Osteocyte (in vitro differentiated cells): ENCODE data around the gene NTHL1. TPM values are rescaled to one million over a fixed set of nuclear protein-coding genes. Genes with fewer than 3 reads are reported as not detected.

Experiments
- DNase-seq: peaks from one replicate; pipeline ENCODE4 v3.0.0; 2021; ENCODE audit warnings: mixed read lengths; ENCODE audit not compliant: unreplicated experiment; ENCODE audit errors: extremely low spot score
- H3K27ac Mint-ChIP-seq: one replicate; pipeline ENCODE4 v1.8.0; 2021; ENCODE audit warnings: mild to moderate bottlenecking, mixed read lengths; ENCODE audit not compliant: unreplicated experiment
- H3K27me3 Mint-ChIP-seq: one replicate; pipeline ENCODE4 v1.8.0; 2021; ENCODE audit warnings: mixed read lengths; ENCODE audit not compliant: unreplicated experiment
- H3K36me3 Mint-ChIP-seq: one replicate; pipeline ENCODE4 v1.8.0; 2021; ENCODE audit warnings: mixed read lengths; ENCODE audit not compliant: unreplicated experiment
- H3K4me1 Mint-ChIP-seq: one replicate; pipeline ENCODE4 v1.8.0; 2021; ENCODE audit warnings: mixed read lengths; ENCODE audit not compliant: unreplicated experiment
- H3K4me3 Mint-ChIP-seq: one replicate; pipeline ENCODE4 v1.8.0; 2021; ENCODE audit warnings: mild to moderate bottlenecking, moderate library complexity, mixed read lengths; ENCODE audit not compliant: unreplicated experiment
- H3K9me3 Mint-ChIP-seq: one replicate; pipeline ENCODE4 v1.8.0; 2021; ENCODE audit warnings: mixed read lengths; ENCODE audit not compliant: unreplicated experiment
- CTCF ChIP-seq: fragments of 200-600 bp; sonication (generic); IDR thresholded peaks from 2 replicates; pipeline ENCODE4 v1.5.0; 2021; ENCODE audit warnings: antibody characterized with exemption, mild to moderate bottlenecking, moderate library complexity
- total RNA-seq: library from RNA; stranded (reverse); gene quantifications from 2 replicates; pipeline ENCODE4 v1.2.1, GENCODE V29; 2021

The NTHL1 gene
- total RNA-seq, 1 donor from 2014 or later, result 22.2 TPM

- H3K9me3 Mint-ChIP-seq, result no peaks in the 10 kb centered on the region
- H3K4me1 Mint-ChIP-seq, result no peaks in the 10 kb centered on the region
- H3K27me3 Mint-ChIP-seq, result no peaks in the 10 kb centered on the region
- DNase-seq, result no peak
- H3K4me3 Mint-ChIP-seq, result no peak overlapping the region
- H3K36me3 Mint-ChIP-seq, result peaks cover 27% of the 10 kb centered on the region
- peak; percentile 27 for TF ChIP-seq CTCF
- H3K27ac Mint-ChIP-seq, result no peak overlapping the region
These were observed 8.4 kb upstream of the NTHL1 start for GRCh38 chr16:2056077-2056476.

- TF ChIP-seq CTCF, result no peak
- DNase-seq, result no peak
- no peak overlapping the region for H3K27ac Mint-ChIP-seq
- no peak overlapping the region for H3K4me3 Mint-ChIP-seq
- no peaks in the 10 kb centered on the region for H3K4me1 Mint-ChIP-seq
- peaks cover 24% of the 10 kb centered on the region for H3K36me3 Mint-ChIP-seq
- no peaks in the 10 kb centered on the region for H3K9me3 Mint-ChIP-seq
- no peaks in the 10 kb centered on the region for H3K27me3 Mint-ChIP-seq
These were observed 7.1 kb upstream of the NTHL1 start for GRCh38 chr16:2054543-2055245.

GRCh38 chr16:2053897-2054296 lies 6.3 kb upstream of the NTHL1 start:
- Mint-ChIP-seq H3K27me3 (no peaks in the 10 kb centered on the region), H3K4me3 (no peak overlapping the region), H3K9me3 (no peaks in the 10 kb centered on the region), H3K27ac (no peak overlapping the region), H3K4me1 (peaks cover 4% of the 10 kb centered on the region), H3K36me3 (peaks cover 24% of the 10 kb centered on the region)
- DNase-seq, result no peak
- TF ChIP-seq CTCF, result no peak

GRCh38 chr16:2053211-2053610 lies 5.6 kb upstream of the NTHL1 start:
- TF ChIP-seq CTCF, result no peak
- H3K4me1 Mint-ChIP-seq, result peaks cover 10% of the 10 kb centered on the region
- no peaks in the 10 kb centered on the region for H3K9me3 Mint-ChIP-seq
- no peak for DNase-seq
- H3K4me3 Mint-ChIP-seq, result no peak overlapping the region
- peaks cover 17% of the 10 kb centered on the region for H3K36me3 Mint-ChIP-seq
- H3K27ac Mint-ChIP-seq, result no peak overlapping the region
- no peaks in the 10 kb centered on the region for H3K27me3 Mint-ChIP-seq

- H3K4me3 Mint-ChIP-seq, result peak overlapping the region; percentile 89
These were observed 496 bp upstream of the NTHL1 start for GRCh38 chr16:2048116-2048543.

More at GRCh38 chr16:2048116-2048543, 496 bp upstream of the NTHL1 start:
- no peaks in the 10 kb centered on the region for H3K9me3 Mint-ChIP-seq
- peaks cover 5% of the 10 kb centered on the region for H3K36me3 Mint-ChIP-seq
- H3K27ac Mint-ChIP-seq, result peak overlapping the region; percentile 7
- H3K4me1 Mint-ChIP-seq, result peaks cover 27% of the 10 kb centered on the region
- DNase-seq, result no peak
- TF ChIP-seq CTCF, result no peak
- H3K27me3 Mint-ChIP-seq, result no peaks in the 10 kb centered on the region
